DND-41 (cell line): ENCODE results near the gene SHBG.
"Not testable (repeated sequence)": the region's sequence is repeated elsewhere in the genome, so short reads cannot be mapped to it uniquely, and the experiment has no call there.

Experiments used
- ATAC-seq: fragments of 200-7000 bp; cut with Tn5 transposase; 3 replicates; pipeline ENCODE4 v1.9.1; 2021; ENCODE audit warnings: low read depth; ENCODE audit not compliant: insufficient read depth
- DNase-seq: peaks from one replicate; pipeline ENCODE4 v3.0.0-alpha.2; 2020
- H2AFZ ChIP-seq: 2 replicates; pipeline ENCODE4 v1.6.0; 2012; ENCODE audit warnings: low read depth, low read length
- H3K27ac ChIP-seq: 2 replicates; pipeline ENCODE4 v1.5.1; 2012; ENCODE audit warnings: low read length, inconsistent platforms
- H3K27me3 ChIP-seq: fragments of 200-600 bp; sonication (generic); 2 replicates; pipeline ENCODE4 v1.6.0; 2012; ENCODE audit warnings: low read length, mild to moderate bottlenecking, inconsistent platforms; ENCODE audit not compliant: insufficient read depth, poor library complexity
- H3K36me3 ChIP-seq: 2 replicates; pipeline ENCODE4 v1.5.1; 2012; ENCODE audit warnings: low read length, inconsistent platforms; ENCODE audit not compliant: insufficient read depth
- H3K4me1 ChIP-seq: 2 replicates; pipeline ENCODE4 v1.5.1; 2012; ENCODE audit warnings: mild to moderate bottlenecking, low read length; ENCODE audit not compliant: insufficient read depth
- H3K4me2 ChIP-seq: 2 replicates; pipeline ENCODE4 v1.6.0; 2012; ENCODE audit warnings: mild to moderate bottlenecking, moderate library complexity, low read length, inconsistent platforms; ENCODE audit not compliant: insufficient read depth
- H3K4me3 ChIP-seq, 2 experiments: fragments of 200-600 bp in 1 of 2; shearing (Covaris generic) in 1 of 2; 2 replicates each; pipeline ENCODE4 v1.5.1; 2012 to 2016; ENCODE audit warnings: inconsistent platforms in 2 of 2, low read length in 2 of 2, mild to moderate bottlenecking in 2 of 2, low read depth in 1 of 2, moderate library complexity in 1 of 2
- H3K79me2 ChIP-seq: 2 replicates; pipeline ENCODE4 v1.6.0; 2012; ENCODE audit warnings: low read length, inconsistent platforms; ENCODE audit not compliant: insufficient read depth
- H3K9ac ChIP-seq: 2 replicates; pipeline ENCODE4 v1.6.0; 2012; ENCODE audit warnings: low read depth, mild to moderate bottlenecking, inconsistent platforms, low read length, moderate library complexity
- H3K9me3 ChIP-seq: 2 replicates; pipeline ENCODE4 v1.5.1; 2012; ENCODE audit warnings: low read length, moderate library complexity, mild to moderate bottlenecking, inconsistent platforms; ENCODE audit not compliant: insufficient read depth, severe bottlenecking
- H4K20me1 ChIP-seq: 2 replicates; pipeline ENCODE4 v1.6.0; 2012; ENCODE audit warnings: low read length; ENCODE audit not compliant: insufficient read depth
- CTCF ChIP-seq: IDR thresholded peaks from 2 replicates; pipeline ENCODE4 v1.5.1; 2012; ENCODE audit warnings: borderline replicate concordance, low read length, moderate library complexity, mild to moderate bottlenecking; ENCODE audit not compliant: poor library complexity, severe bottlenecking; ENCODE audit errors: extremely low read depth
- EZH2 ChIP-seq: IDR thresholded peaks from 3 replicates; pipeline ENCODE4 v1.6.1; 2012; ENCODE audit warnings: borderline replicate concordance, low read depth, mild to moderate bottlenecking, moderate library complexity, low read length, inconsistent platforms; ENCODE audit not compliant: severe bottlenecking

SHBG gene

GRCh38 chr17:7640783-7641182 is 10.8 kb downstream of the SHBG start:
- Histone ChIP-seq H3K4me2 (no peak overlapping the region), H3K27ac (no peak overlapping the region), H3K9me3 (no peaks in the 10 kb centered on the region), H3K79me2 (no peaks in the 10 kb centered on the region), H3K27me3 (no peaks in the 10 kb centered on the region), H3K9ac (no peak overlapping the region), H3K4me3 (no peak overlapping the region), H3K36me3 (no peaks in the 10 kb centered on the region), H3K4me1 (no peaks in the 10 kb centered on the region), H4K20me1 (no peaks in the 10 kb centered on the region), H2AFZ (no peak overlapping the region)
- ATAC-seq (no peak), DNase-seq (no peak)
- no peak for TF ChIP-seq CTCF
- TF ChIP-seq EZH2 = no peak

- not testable (repeated sequence) for H3K4me1 ChIP-seq, ATAC-seq, H3K79me2 ChIP-seq, H3K27ac ChIP-seq, H3K9ac ChIP-seq, H3K4me3 ChIP-seq, H3K27me3 ChIP-seq, H3K4me2 ChIP-seq, H3K36me3 ChIP-seq, H3K9me3 ChIP-seq, H4K20me1 ChIP-seq, H2AFZ ChIP-seq
- peak; percentile 33 for DNase-seq
Measured at GRCh38 chr17:7641635-7642034, 11.7 kb downstream of the SHBG start.

GRCh38 chr17:7644775-7645174 is 14.8 kb downstream of the SHBG start:
- Histone ChIP-seq H2AFZ (no peak overlapping the region; the same call in 1 of the 2 replicates), H4K20me1 (no peaks in the 10 kb centered on the region), H3K79me2 (no peaks in the 10 kb centered on the region), H3K27me3 (no peaks in the 10 kb centered on the region), H3K4me2 (no peak overlapping the region), H3K4me3 (no peak overlapping the region), H3K9me3 (no peaks in the 10 kb centered on the region), H3K36me3 (no peaks in the 10 kb centered on the region), H3K9ac (no peak overlapping the region), H3K4me1 (no peaks in the 10 kb centered on the region), H3K27ac (no peak overlapping the region)
- ATAC-seq (no peak), DNase-seq (no peak)
- TF ChIP-seq EZH2 = no peak
- no peak for TF ChIP-seq CTCF

- H3K4me3 ChIP-seq = no peak overlapping the region
- H3K4me1 ChIP-seq = peaks cover 10% of the 10 kb centered on the region
- peaks cover 4% of the 10 kb centered on the region for H3K27me3 ChIP-seq
- no peak overlapping the region for H3K4me2 ChIP-seq
- DNase-seq (no peak), ATAC-seq (no peak)
- no peak overlapping the region for H2AFZ ChIP-seq
- H3K79me2 ChIP-seq = no peaks in the 10 kb centered on the region
- H4K20me1 ChIP-seq = no peaks in the 10 kb centered on the region
- no peaks in the 10 kb centered on the region for H3K9me3 ChIP-seq
- no peak for TF ChIP-seq EZH2
- no peak for TF ChIP-seq CTCF
- no peaks in the 10 kb centered on the region for H3K36me3 ChIP-seq
- no peak overlapping the region for H3K9ac ChIP-seq
- no peak overlapping the region for H3K27ac ChIP-seq
Measured at GRCh38 chr17:7646457-7646856, 16.5 kb downstream of the SHBG start.
